Activated T-cell treated with anti-CD3 and anti-CD28 coated beads for 4 hours (primary cell): ENCODE measurements around the gene ARGLU1.

Experiments
- DNase-seq: peaks from one replicate; pipeline ENCODE4 v3.0.0-alpha.2; 2020

ARGLU1 gene

GRCh38 chr13:106586648-106587166, 18.8 kb upstream of the ARGLU1 start:
- DNase-seq, result no peak

GRCh38 chr13:106581225-106581624, 13.3 kb upstream of the ARGLU1 start:
- no peak for DNase-seq

- no peak for DNase-seq
These were observed 8.0 kb upstream of the ARGLU1 start for GRCh38 chr13:106575896-106576295.

GRCh38 chr13:106573868-106574267, 5.9 kb upstream of the ARGLU1 start:
- no peak for DNase-seq

- no peak for DNase-seq
These were observed 5.4 kb upstream of the ARGLU1 start for GRCh38 chr13:106573284-106573846.

GRCh38 chr13:106570299-106570852, 2.4 kb upstream of the ARGLU1 start:
- peak; percentile 60 for DNase-seq

GRCh38 chr13:106569233-106570095, 1.5 kb upstream of the ARGLU1 start:
- no peak for DNase-seq

GRCh38 chr13:106568299-106569003, 514 bp upstream of the ARGLU1 start:
- no peak for DNase-seq

- DNase-seq, result no peak
These were observed 1.1 kb downstream of the ARGLU1 start for GRCh38 chr13:106566641-106567473.

GRCh38 chr13:106565127-106565775, 2.7 kb downstream of the ARGLU1 start:
- no peak for DNase-seq

GRCh38 chr13:106562301-106562700, 5.6 kb downstream of the ARGLU1 start:
- DNase-seq, result no peak

- peak; percentile 21 for DNase-seq
These were observed 6.3 kb downstream of the ARGLU1 start for GRCh38 chr13:106561551-106562170.

- no peak for DNase-seq
These were observed 7.1 kb downstream of the ARGLU1 start for GRCh38 chr13:106560821-106561220.

- DNase-seq, result no peak
These were observed 9.4 kb downstream of the ARGLU1 start for GRCh38 chr13:106558527-106558926.

GRCh38 chr13:106555631-106556328, 12.2 kb downstream of the ARGLU1 start:
- DNase-seq, result no peak

- DNase-seq, result no peak
These were observed 16.2 kb downstream of the ARGLU1 start for GRCh38 chr13:106551751-106552150.

- no peak for DNase-seq
These were observed 16.6 kb downstream of the ARGLU1 start for GRCh38 chr13:106551350-106551749.

GRCh38 chr13:106550570-106551135, 17.3 kb downstream of the ARGLU1 start:
- no peak for DNase-seq

- no peak for DNase-seq
These were observed 19.8 kb downstream of the ARGLU1 start for GRCh38 chr13:106548064-106548696.

GRCh38 chr13:106541826-106542225, 26.1 kb downstream of the ARGLU1 start:
- no peak for DNase-seq
